ENCODE results near the gene C19orf81.
A peak's percentile ranks its signal among the peaks of the same experiment; 100 is the strongest.

C19orf81 gene

GRCh38 chr19:50629801-50630200, 19.4 kb upstream of the C19orf81 start:
- no peak for DNase-seq

GRCh38 chr19:50632151-50632835, 17.0 kb upstream of the C19orf81 start:
- no peak for DNase-seq

- no peak for DNase-seq
These were observed 15.9 kb upstream of the C19orf81 start for GRCh38 chr19:50633359-50633758.

GRCh38 chr19:50633973-50634372, 15.3 kb upstream of the C19orf81 start:
- DNase-seq: no peak

- DNase-seq: no peak
These were observed 12.7 kb upstream of the C19orf81 start for GRCh38 chr19:50636317-50637085.

- DNase-seq: no peak
These were observed 10.6 kb upstream of the C19orf81 start for GRCh38 chr19:50638600-50638999.

- DNase-seq: peak; percentile 85
These were observed 9.8 kb upstream of the C19orf81 start, which contains the start of gene SYT3 for GRCh38 chr19:50639121-50640112. Gene SYT3, minus strand, starts transcription at chr19:50639881. Its CDS starts 2,470 bp downstream, at chr19:50637411.

- DNase-seq: no peak
These were observed 8.9 kb upstream of the C19orf81 start for GRCh38 chr19:50640368-50640767.

- no peak for DNase-seq
These were observed 4.8 kb upstream of the C19orf81 start for GRCh38 chr19:50644315-50644915.

GRCh38 chr19:50645107-50645506, 4.1 kb upstream of the C19orf81 start:
- no peak for DNase-seq

GRCh38 chr19:50646074-50646807, 3.0 kb upstream of the C19orf81 start:
- no peak for DNase-seq

- no peak for DNase-seq
These were observed 1.2 kb upstream of the C19orf81 start for GRCh38 chr19:50647879-50648615.

GRCh38 chr19:50648659-50649058, 586 bp upstream of the C19orf81 start:
- DNase-seq: no peak

GRCh38 chr19:50651174-50651573, 1.9 kb downstream of the C19orf81 start:
- no peak for DNase-seq

- no peak for DNase-seq
These were observed 3.5 kb downstream of the C19orf81 start for GRCh38 chr19:50652722-50653121.

GRCh38 chr19:50654882-50655281, 5.6 kb downstream of the C19orf81 start:
- no peak for DNase-seq

- no peak for DNase-seq
These were observed 8.0 kb downstream of the C19orf81 start for GRCh38 chr19:50657222-50657669.

GRCh38 chr19:50657712-50658440, 8.6 kb downstream of the C19orf81 start:
- DNase-seq: peak; percentile 99

GRCh38 chr19:50658441-50659317, 9.4 kb downstream of the C19orf81 start:
- DNase-seq: peak; percentile 94
